GM18858 (cell line): ENCODE measurements around the gene PJA1.

ENCODE experiments used
- ATAC-seq: cut with Tn5 transposase; IDR thresholded peaks from one replicate; pipeline ENCODE4 v1.9.1; 2021; ENCODE audit not compliant: unreplicated experiment

Gene PJA1

GRCh38 chrX:69116077-69116476, 49.2 kb downstream of the PJA1 start:
- no peak for ATAC-seq

GRCh38 chrX:69113723-69114122, 51.5 kb downstream of the PJA1 start:
- no peak for ATAC-seq
